HG03280 (cell line): ENCODE data around the gene NKX2-1.

Source experiments
- ATAC-seq: cut with Tn5 transposase; IDR thresholded peaks from one replicate; pipeline ENCODE4 v1.9.1; 2021; ENCODE audit warnings: mild to moderate bottlenecking, moderate library complexity; ENCODE audit not compliant: unreplicated experiment

The NKX2-1 gene

GRCh38 chr14:36518031-36518585, 1.9 kb downstream of the NKX2-1 start:
- no peak for ATAC-seq

- ATAC-seq = no peak
Observed at GRCh38 chr14:36517242-36518030, 2.6 kb downstream of the NKX2-1 start.

GRCh38 chr14:36516719-36517241, 3.3 kb downstream of the NKX2-1 start:
- ATAC-seq = no peak

DNA sequence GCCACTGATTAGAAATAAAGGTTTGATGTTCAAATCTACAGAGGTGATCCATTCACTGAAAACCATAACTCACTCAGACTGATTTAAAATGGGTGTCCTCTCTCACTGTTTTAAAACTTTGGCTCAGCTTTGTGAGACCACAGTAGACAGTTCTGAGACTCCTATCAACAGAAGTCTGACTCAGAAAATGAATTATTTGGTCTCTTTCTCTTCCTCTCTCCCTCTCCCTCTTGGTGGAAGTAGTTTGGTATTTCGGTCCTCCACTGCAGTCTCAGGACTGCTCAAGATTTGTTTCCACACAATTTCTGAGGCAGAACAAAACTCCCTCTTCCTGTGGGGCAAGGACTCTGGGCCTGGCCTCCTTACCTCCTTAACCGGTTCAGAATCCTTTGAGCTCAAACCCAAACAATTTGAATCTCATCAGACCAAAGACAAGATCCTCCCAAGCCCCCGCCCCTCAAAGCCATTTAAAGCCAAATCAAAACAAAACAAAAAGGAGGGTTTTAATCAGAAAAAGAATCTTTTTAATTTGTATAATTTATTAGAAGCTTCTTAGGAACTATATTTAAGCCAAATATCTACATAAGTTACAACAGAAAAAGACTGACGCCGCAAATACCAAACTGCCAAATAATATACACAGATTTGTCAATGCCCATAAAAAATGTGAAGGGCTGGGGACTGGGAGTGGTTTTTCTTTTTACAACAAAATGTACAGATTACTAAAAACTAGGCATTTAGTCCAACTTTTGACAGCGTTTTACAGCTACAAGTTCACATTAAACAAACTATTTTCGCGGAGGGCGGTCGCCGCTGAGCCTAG, 3.9 kb downstream of the NKX2-1 start:
- ATAC-seq = no peak

DNA sequence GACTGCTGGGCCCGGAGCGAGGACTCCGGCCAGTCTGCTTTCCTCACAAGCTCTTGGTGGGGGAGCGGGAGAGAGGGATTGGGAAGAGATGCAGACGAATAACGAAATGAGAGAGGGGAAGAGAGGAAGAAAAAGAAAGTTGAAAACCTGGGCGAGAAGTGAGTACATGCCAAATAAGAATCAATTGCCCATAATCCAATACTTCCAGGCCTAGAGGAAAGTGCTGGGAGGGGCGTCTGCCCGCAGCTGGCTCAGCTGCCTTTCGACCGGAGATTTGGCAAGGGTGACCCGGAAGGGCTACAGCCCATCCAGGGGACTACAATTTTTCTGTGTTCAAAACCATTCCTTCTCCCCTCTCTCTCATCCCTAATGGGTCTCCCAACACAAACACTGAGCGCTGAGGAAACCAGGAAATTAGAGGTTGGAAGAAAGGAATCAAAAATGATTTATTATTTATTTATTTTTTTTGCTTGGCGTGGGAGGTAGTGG, 4.9 kb downstream of the NKX2-1 start:
- no peak for ATAC-seq

DNA sequence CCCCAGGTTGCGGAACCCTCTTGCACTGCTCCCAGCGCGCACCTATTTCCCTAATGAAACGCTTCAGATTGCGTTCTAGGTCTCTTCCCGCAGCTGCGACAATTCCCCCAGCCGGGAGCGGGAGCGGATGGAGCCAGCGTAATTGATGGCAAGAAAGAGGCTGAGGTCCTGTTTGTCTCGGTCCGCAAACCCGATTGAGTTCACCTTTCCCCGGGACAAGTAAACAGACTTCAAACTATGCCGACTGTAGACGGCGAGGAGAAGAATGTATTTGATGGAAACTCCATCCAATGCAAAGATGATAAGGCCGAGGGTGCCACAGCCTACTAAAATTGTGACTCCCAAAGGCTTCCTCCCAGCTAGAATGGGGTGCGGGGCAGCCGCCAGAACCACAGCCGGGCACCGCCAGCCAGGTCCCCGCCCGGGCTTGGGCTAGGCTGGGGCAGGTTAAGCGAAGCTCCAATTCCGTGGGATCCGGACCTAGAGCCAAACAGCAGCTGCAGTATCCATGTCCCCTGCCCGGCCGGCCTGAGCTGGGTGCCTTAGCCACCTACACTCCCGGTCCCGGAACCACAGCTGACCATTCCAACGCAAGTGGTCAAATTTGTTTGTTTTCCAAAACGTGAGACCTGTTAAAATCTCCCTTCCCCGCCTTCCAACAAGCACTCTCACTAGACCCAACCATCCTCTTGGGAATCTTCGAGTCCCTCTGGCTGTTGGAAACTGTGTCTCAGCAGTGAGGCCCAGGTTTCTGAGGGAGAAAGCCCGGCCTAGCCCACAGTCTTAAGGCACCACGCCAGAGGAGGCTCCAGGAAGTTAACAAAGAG, 5.5 kb downstream of the NKX2-1 start:
- ATAC-seq = no peak

GRCh38 chr14:36513451-36514277, 6.4 kb downstream of the NKX2-1 start:
- no peak for ATAC-seq

DNA sequence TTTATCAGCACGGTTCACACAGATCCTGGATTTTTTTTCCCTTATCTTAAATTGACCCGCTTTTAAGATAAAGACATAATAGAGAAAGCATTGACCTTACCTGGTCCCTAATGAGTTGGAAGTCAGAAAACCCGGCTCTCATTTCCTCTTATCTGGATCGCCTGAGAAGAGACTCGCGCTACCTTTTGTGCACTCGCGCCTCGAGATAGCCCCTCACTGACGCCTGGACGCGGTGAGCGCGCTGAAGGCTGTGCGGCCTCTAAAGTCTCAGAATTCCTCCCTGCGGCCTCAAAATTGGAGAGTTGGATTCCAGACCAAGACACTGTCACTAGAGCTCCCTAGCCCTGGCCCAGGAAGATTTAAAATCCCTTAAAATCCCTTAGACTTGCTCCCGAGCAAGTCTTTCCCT, 7.0 kb downstream of the NKX2-1 start:
- ATAC-seq = no peak

DNA sequence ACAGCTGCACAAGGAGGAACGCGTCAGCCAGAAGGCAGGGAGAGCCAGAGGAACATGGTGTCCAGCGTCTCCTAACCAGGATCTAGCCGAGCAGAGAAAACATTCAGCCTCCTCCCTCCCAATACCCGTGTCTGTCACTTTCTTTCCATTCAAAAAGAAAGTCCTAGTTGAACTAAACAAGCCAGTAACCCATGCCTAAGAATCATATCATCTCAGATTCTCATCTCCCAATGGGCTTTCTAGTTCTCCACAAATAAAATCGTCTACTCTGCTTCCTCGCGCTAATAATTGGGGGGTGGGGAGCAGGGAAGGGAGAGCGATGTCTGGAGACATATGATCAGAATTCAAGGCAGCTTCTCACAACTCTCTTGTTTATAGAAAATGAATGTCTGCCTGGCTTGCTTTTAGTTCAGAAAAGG, 7.4 kb downstream of the NKX2-1 start:
- ATAC-seq = no peak

DNA sequence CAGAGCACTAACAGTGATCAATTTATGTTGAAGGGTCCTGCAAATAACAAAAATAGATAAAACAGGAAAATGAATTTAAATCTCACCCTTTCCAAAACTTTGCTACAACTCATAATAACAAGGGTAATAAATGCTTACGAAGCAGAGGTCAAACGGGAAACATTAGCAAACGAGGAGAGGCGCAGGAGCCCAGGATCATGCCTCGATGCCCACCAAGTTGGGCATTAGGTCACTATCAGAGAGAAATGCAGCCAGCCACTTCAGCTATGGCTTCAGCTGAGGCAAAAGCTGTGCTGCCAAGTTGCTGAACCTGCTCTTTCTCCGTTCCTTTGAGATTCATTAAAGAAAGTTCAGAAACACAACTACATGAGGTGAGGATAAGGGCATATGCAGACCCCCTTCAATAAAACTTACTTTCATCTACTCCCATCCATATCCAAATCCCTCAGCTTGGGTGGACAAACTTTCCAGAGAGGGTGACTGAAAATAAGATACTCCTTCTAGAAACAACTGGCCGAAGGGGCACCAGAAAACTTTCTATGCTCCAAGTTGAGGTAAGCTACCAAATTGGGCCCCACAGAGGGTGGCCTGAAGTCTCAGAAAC, 7.9 kb downstream of the NKX2-1 start:
- ATAC-seq = no peak

- ATAC-seq = no peak
Observed at GRCh38 chr14:36510874-36511273, 9.2 kb downstream of the NKX2-1 start.

- ATAC-seq = no peak
Observed at GRCh38 chr14:36510078-36510799, 9.8 kb downstream of the NKX2-1 start.

- ATAC-seq = no peak
Observed at GRCh38 chr14:36509069-36509917, 10.7 kb downstream of the NKX2-1 start.

- ATAC-seq = no peak
Observed at GRCh38 chr14:36508418-36509068, 11.5 kb downstream of the NKX2-1 start.

DNA sequence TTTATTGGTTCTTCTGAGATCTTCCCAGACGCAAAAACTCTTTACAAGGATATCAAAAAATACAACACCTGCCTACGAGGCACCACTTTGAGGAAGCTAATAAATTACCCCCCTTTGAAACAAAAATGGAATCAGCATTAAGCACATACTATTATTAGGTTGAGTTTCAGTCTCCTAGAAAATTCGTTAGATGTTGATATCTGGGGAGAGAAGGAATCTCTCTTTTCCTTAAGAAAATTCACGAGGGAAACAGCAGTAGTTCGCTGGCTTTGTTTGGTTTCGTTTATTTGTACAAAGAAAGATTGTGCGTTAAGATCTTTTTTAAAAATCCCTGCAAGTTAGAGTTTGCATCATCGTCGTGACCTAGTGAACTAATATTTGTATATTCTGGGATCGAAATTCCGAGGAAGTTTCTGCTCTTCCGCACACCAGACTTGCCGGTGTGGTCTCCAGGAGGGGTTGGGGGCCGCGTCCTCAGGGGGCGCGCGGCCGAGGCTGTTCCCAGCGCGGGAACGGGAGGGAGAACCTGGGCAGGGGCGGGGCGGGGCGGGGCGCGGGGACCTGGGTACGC, 12.1 kb downstream of the NKX2-1 start:
- no peak for ATAC-seq

DNA sequence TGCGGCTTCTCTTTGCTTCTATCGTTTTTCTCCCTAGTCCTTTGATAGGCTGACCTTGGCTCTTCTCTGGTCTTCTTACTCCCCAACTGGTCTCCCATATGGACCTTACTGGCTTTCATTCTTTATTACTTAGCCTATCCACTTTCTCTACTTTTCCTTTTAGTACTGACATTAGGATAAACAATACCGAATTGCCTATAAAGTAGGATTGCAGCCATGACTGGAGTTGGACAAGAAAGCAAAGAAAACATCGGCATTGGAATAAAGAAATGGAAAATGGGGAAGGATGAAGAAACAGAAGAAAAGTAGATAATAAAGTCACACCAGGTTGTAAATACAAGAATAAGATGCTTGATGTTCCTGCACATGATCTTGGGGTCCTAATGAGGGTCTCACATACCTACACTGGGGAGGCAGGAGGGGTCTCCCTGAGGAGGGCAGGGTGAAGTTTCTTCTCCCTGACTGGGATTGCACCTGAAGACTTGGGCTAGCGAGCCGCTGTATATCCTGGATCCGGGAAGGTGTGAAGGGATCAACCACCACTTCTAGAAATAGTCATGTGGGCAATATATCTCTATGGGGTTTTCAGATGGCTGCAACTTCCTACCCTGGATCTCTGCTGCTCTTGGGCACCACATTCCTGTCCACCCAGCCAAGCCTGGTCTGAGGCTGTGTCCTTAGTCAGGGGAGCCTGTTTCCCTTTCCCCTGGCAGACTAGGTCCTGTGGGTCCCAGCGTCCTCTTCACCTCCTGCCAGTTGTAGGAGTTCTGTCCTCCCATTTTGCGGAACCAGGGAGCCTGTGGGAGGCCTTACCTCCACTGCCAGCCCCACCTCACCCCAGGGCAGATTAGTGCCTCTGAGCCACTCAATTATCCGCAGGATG, 13.1 kb downstream of the NKX2-1 start:
- ATAC-seq = no peak
